Gastrocnemius medialis (tissue), 4 donors: ENCODE measurements around the gene GPR78.

Source experiments
- CTCF ChIP-seq, 5 experiments: fragments of 450-650 bp in 3 of 5; fragments of 200-600 bp in 2 of 5; sonication (generic) in 2 of 5; IDR thresholded peaks in 4 of 5; conservative IDR thresholded peaks in 1 of 5; 1 replicate in 4 of 5; 2 replicates in 1 of 5; pipeline ENCODE4 v1.5.1; 2016 to 2019; ENCODE audit warnings: antibody characterized with exemption in 5 of 5, mild to moderate bottlenecking in 3 of 5, moderate library complexity in 3 of 5
- POLR2A ChIP-seq, 2 donors: fragments of 450-650 bp; IDR thresholded peaks; one replicate each; pipeline ENCODE4 v1.6.1; 2017; ENCODE audit warnings: antibody characterized with exemption in 2 of 2, mild to moderate bottlenecking in 2 of 2, moderate library complexity in 2 of 2

- TF ChIP-seq CTCF (IDR thresholded peaks at IDR 0.05 in 4 of 5, conservative IDR thresholded peaks at IDR 0.05 in 1 of 5): no peak
- TF ChIP-seq POLR2A (IDR thresholded peaks at IDR 0.05): no peak
Measured at GRCh38 chr4:8614365-8615193, 34.4 kb downstream of the GPR78 start.
